Mucosa of rectum (tissue), 2 donors: ENCODE measurements around the gene TBCD.

Source experiments
- H3K27ac ChIP-seq, 2 donors: one replicate each; pipeline ENCODE4 v1.7.0; 2013; ENCODE audit warnings: inconsistent platforms in 2 of 2, low read depth in 2 of 2, low read length in 2 of 2
- H3K27me3 ChIP-seq, 2 donors: one replicate each; pipeline ENCODE4 v1.7.0; 2013; ENCODE audit warnings: low read length in 2 of 2; ENCODE audit not compliant: control insufficient read depth in 2 of 2, insufficient read depth in 2 of 2
- H3K36me3 ChIP-seq, 2 donors: one replicate each; pipeline ENCODE4 v1.7.0; 2013; ENCODE audit warnings: low read length in 2 of 2; ENCODE audit not compliant: control insufficient read depth in 2 of 2, insufficient read depth in 2 of 2
- H3K4me1 ChIP-seq, 2 donors: one replicate each; pipeline ENCODE4 v1.7.0; 2013; ENCODE audit warnings: low read length in 2 of 2, mild to moderate bottlenecking in 1 of 2; ENCODE audit not compliant: control insufficient read depth in 2 of 2, insufficient read depth in 2 of 2
- H3K4me3 ChIP-seq, 2 donors: one replicate each; pipeline ENCODE4 v1.7.0; 2013; ENCODE audit warnings: low read length in 2 of 2
- H3K9ac ChIP-seq, 2 donors: one replicate each; pipeline ENCODE4 v1.7.0; 2013; ENCODE audit warnings: low read length in 2 of 2, low read depth in 1 of 2, mild to moderate bottlenecking in 1 of 2
- H3K9me3 ChIP-seq, 2 donors: one replicate each; pipeline ENCODE4 v1.7.0; 2013; ENCODE audit warnings: low read length in 2 of 2; ENCODE audit not compliant: control insufficient read depth in 2 of 2
- donor health status: healthy.
- donor health status: Normal muscosa, but diverticular disease.

Gene TBCD

GRCh38 chr17:82993005-82993404 is 241.1 kb downstream of the TBCD start:
- H3K9ac ChIP-seq: no peak overlapping the region
- H3K4me1 ChIP-seq: no peaks in the 10 kb centered on the region
- H3K36me3 ChIP-seq: no peaks in the 10 kb centered on the region
- no peak overlapping the region for H3K27ac ChIP-seq
- H3K4me3 ChIP-seq: no peak overlapping the region
- H3K9me3 ChIP-seq: peaks cover 0 to 3% of the 10 kb centered on the region in 2 donors
- no peaks in the 10 kb centered on the region for H3K27me3 ChIP-seq
